ENCODE data around the gene PRKX. TPM values are rescaled to one million over a fixed set of nuclear protein-coding genes. Genes with fewer than 3 reads are reported as not detected.

PRKX gene
- total and polyA plus RNA-seq, 2 of the 4 experiments (the other 2 are of a cell fraction): 7.2 to 14.9 TPM

DNA sequence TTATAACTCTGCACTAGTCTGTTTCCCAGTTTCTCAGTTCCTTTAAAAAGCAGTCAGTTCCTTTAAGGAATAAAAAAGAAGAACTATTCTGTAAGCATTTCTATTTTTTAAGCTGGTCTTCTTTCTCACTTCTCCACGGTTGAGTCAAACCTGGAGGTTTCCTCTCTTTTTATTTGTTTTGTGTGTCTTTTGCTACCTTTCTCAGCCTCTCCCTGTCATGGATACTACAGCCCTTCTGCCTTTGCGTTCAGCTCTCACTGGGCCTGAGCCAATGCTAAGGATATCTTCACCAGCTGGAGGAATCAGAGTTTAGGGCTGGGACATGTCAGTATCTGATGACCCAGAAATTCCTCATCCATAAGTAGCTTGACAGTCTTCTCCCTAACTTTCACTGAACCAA, 49.7 kb upstream of the PRKX start (continued):
- TF ChIP-seq CEBPB (IDR thresholded peaks at IDR 0.05; ENCODE audit: low read depth, low read length) (no peak), RCOR1 (IDR thresholded peaks at IDR 0.05; ENCODE audit: insufficient replicate concordance, low read length) (no peak), FOS (IDR thresholded peaks at IDR 0.05; ENCODE audit: low read depth, low read length) (no peak), NFE2L2 (IDR thresholded peaks at IDR 0.05; ENCODE audit: low read depth, low read length) (no peak), MAZ (IDR thresholded peaks at IDR 0.05; ENCODE audit: borderline replicate concordance, low read depth, low read length) (no peak)

DNA sequence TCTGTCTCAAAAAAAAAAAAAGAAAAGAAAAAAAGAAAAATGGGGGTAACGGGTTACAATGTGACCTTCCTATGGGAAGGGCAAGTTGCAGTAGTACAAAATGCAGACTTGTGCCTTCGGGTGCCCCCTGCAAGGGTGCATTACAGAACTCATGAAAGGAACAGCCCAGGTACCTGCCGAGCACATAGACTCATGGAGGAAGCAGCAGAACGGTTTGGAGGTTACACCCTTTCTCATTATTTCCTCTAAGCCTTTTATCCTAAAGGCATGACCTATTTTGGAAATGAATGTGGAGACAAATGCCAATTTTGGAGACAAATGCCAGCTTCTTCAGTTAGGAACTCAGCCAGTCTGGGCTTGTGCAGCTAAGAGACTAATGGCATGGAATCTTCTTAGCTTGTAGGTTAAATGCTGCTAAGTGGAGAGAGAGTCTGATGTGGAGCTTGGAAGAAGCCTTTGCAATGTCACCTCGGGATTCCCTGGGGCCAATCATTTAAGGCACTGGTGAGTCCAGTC, 44.1 kb upstream of the PRKX start:
- H4K91ac ChIP-seq (ENCODE audit: insufficient read depth, low read depth, low read length): no peak overlapping the region
- no peaks in the 10 kb centered on the region for H3K9me3 ChIP-seq (ENCODE audit: control insufficient read depth, insufficient read depth, low read length)
- no peak overlapping the region for H3K18ac ChIP-seq (ENCODE audit: low read depth, low read length)
- 60% methylated on average over 1 of the region's 5 CpGs; no CpG with 5 or more reads in 1 of the 2 experiments for WGBS, 2 experiments (ENCODE audit: extremely low coverage in 2 of 2, insufficient read length in 1 of 2)
- no peak overlapping the region for H3K4ac ChIP-seq (ENCODE audit: low read depth, low read length)
- no peak overlapping the region for H3K4me3 ChIP-seq (ENCODE audit: insufficient read depth, low read depth, low read length)
- H3K27ac ChIP-seq (ENCODE audit: insufficient read depth, low read length): no peak overlapping the region
- DNase-seq: no peak
- no peak overlapping the region for H2AFZ ChIP-seq (replicated peaks; ENCODE audit: low read length, poor library complexity)
- H3K36me3 ChIP-seq (ENCODE audit: control insufficient read depth, insufficient read depth, low read length): no peaks in the 10 kb centered on the region
- intact Hi-C loops (cut with micrococcal nuclease) (no loop called here), dilution Hi-C loops (cut with HindIII; ENCODE audit: low sequenced_read_pairs, unreplicated experiment) (no loop called here), in situ Hi-C loops (cut with MboI; ENCODE audit: low sequenced_read_pairs) (no loop called here)
- H3K14ac ChIP-seq (replicated peaks; ENCODE audit: low read depth, low read length): no peak overlapping the region
- H4K5ac ChIP-seq (ENCODE audit: low read depth, low read length): no peak overlapping the region
- H2BK15ac ChIP-seq (ENCODE audit: low read depth, low read length): no peak overlapping the region
- H3K4me1 ChIP-seq (ENCODE audit: control insufficient read depth, insufficient read depth, low read length): no peaks in the 10 kb centered on the region
- H2BK120ac ChIP-seq (ENCODE audit: low read depth, low read length): no peak overlapping the region
- no peak overlapping the region for H2AK9ac ChIP-seq (replicated peaks; ENCODE audit: low read depth, low read length, poor library complexity)
- no peak overlapping the region for H3K23ac ChIP-seq (ENCODE audit: low read depth, low read length)
- no peak overlapping the region for H2AK5ac ChIP-seq (ENCODE audit: low read depth, low read length)
- no peaks in the 10 kb centered on the region for H3K9me1 ChIP-seq (ENCODE audit: insufficient read depth, low read length)
- H4K20me1 ChIP-seq (ENCODE audit: insufficient read depth, low read length): no peaks in the 10 kb centered on the region
- no peak overlapping the region for H2BK20ac ChIP-seq (ENCODE audit: low read depth, low read length)
- POLR2A ChIA-PET (ENCODE audit: unreplicated experiment): interaction anchor here (0.5 kb wide), 1 partner anchor 278 kb away, joined by 4 read pairs; no protein-coding TSS in a partner anchor
- BruUV-seq (replicated peaks): no TSS peak
- no peak overlapping the region for H3K56ac ChIP-seq (ENCODE audit: extremely low read depth, insufficient read depth, low read length)
- no peak overlapping the region for H2BK5ac ChIP-seq (ENCODE audit: low read depth, low read length, poor library complexity, severe bottlenecking)
- no peak overlapping the region for H4K8ac ChIP-seq (ENCODE audit: low read depth in 2 of 2, low read length in 2 of 2)
- no peaks in the 10 kb centered on the region for H3K27me3 ChIP-seq (ENCODE audit: control insufficient read depth, insufficient read depth, low read length)
- no peak overlapping the region for H3K4me2 ChIP-seq (ENCODE audit: low read depth, low read length)
- no peak for ATAC-seq (ENCODE audit: low read depth)
- CTCF ChIA-PET: no interaction called here
- H3K79me1 ChIP-seq (ENCODE audit: low read depth in 1 of 2, low read length in 2 of 2): no peaks in the 10 kb centered on the region
- H3K9ac ChIP-seq (ENCODE audit: low read depth, low read length): no peak overlapping the region
- TF ChIP-seq BHLHE40 (IDR thresholded peaks at IDR 0.05; ENCODE audit: low read depth, low read length) (no peak), POLR2A (IDR thresholded peaks at IDR 0.05; ENCODE audit: low read depth, low read length) (no peak), MAFK (IDR thresholded peaks at IDR 0.05; ENCODE audit: low read depth, low read length) (no peak), RFX5 (IDR thresholded peaks at IDR 0.05; ENCODE audit: low read depth, low read length) (no peak), CEBPB (IDR thresholded peaks at IDR 0.05; ENCODE audit: low read depth, low read length) (no peak), SMC3 (IDR thresholded peaks at IDR 0.05; ENCODE audit: low read depth, low read length) (no peak), NFE2L2 (IDR thresholded peaks at IDR 0.05; ENCODE audit: low read depth, low read length) (no peak), MAZ (IDR thresholded peaks at IDR 0.05; ENCODE audit: borderline replicate concordance, low read depth, low read length) (no peak), CHD1 (IDR thresholded peaks at IDR 0.05; ENCODE audit: low read depth, low read length) (no peak), RAD21 (IDR thresholded peaks at IDR 0.05; ENCODE audit: low read length) (no peak), FOS (IDR thresholded peaks at IDR 0.05; ENCODE audit: low read depth, low read length) (no peak), MXI1 (IDR thresholded peaks at IDR 0.05; ENCODE audit: borderline replicate concordance, low read depth, low read length) (no peak), RCOR1 (IDR thresholded peaks at IDR 0.05; ENCODE audit: insufficient replicate concordance, low read length) (no peak)
- TF ChIP-seq, protein P1, sequence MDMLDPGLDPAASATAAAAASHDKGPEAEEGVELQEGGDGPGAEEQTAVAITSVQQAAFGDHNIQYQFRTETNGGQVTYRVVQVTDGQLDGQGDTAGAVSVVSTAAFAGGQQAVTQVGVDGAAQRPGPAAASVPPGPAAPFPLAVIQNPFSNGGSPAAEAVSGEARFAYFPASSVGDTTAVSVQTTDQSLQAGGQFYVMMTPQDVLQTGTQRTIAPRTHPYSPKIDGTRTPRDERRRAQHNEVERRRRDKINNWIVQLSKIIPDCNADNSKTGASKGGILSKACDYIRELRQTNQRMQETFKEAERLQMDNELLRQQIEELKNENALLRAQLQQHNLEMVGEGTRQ (IDR thresholded peaks at IDR 0.05; ENCODE audit: low read depth, low read length): no peak
- TF ChIP-seq, protein P2, sequence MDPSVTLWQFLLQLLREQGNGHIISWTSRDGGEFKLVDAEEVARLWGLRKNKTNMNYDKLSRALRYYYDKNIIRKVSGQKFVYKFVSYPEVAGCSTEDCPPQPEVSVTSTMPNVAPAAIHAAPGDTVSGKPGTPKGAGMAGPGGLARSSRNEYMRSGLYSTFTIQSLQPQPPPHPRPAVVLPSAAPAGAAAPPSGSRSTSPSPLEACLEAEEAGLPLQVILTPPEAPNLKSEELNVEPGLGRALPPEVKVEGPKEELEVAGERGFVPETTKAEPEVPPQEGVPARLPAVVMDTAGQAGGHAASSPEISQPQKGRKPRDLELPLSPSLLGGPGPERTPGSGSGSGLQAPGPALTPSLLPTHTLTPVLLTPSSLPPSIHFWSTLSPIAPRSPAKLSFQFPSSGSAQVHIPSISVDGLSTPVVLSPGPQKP (IDR thresholded peaks at IDR 0.05; ENCODE audit: borderline replicate concordance, low read depth, low read length): no peak
